A673 (cell line): Measurements from ENCODE around the gene SNX18.

ENCODE experiments used
- EZH2 ChIP-seq: fragments of 200-600 bp; sonication (generic); IDR thresholded peaks from 2 replicates; pipeline ENCODE4 v1.6.1; 2017; ENCODE audit warnings: borderline replicate concordance, low read depth, mild to moderate bottlenecking, mixed read lengths, antibody characterized with exemption, low read length; ENCODE audit not compliant: poor library complexity, severe bottlenecking
- TF ChIP-seq, protein P1 (sequence below): fragments of 300-800, 200-600 bp; sonication (generic); conservative IDR thresholded peaks from 2 replicates; pipeline ENCODE4 v1.5.1; 2017; ENCODE audit warnings: low read depth, mild to moderate bottlenecking, antibody characterized with exemption, low read length, moderate library complexity, mixed read lengths

DNA sequence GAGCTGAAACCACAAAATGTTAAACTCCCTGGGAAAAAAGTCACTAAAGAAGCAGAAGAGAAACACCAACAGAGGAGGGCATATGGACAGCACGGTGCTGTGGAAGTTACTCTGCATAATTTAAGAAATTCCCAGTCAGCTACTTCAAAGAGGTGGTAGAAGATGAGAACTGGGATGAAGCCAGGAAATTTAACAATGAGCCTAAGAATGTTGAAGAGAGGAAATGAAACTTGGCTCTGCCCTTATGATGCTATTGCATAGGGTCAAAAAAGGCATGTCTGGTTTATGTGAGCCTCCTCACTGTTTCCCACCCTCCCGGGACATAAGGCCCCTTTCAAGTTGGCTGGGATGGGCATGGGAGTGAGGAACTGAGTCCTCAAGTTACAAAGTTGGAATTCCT lies 25.4 kb upstream of the SNX18 start:
- TF ChIP-seq, protein P1, sequence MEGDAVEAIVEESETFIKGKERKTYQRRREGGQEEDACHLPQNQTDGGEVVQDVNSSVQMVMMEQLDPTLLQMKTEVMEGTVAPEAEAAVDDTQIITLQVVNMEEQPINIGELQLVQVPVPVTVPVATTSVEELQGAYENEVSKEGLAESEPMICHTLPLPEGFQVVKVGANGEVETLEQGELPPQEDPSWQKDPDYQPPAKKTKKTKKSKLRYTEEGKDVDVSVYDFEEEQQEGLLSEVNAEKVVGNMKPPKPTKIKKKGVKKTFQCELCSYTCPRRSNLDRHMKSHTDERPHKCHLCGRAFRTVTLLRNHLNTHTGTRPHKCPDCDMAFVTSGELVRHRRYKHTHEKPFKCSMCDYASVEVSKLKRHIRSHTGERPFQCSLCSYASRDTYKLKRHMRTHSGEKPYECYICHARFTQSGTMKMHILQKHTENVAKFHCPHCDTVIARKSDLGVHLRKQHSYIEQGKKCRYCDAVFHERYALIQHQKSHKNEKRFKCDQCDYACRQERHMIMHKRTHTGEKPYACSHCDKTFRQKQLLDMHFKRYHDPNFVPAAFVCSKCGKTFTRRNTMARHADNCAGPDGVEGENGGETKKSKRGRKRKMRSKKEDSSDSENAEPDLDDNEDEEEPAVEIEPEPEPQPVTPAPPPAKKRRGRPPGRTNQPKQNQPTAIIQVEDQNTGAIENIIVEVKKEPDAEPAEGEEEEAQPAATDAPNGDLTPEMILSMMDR, result no peak
- TF ChIP-seq EZH2, result no peak
